Activated T-cell treated with anti-CD3 and anti-CD28 coated beads for 1 hour (primary cell): Measurements from ENCODE around the gene FMN2.

Source experiments
- DNase-seq: peaks from one replicate; pipeline ENCODE4 v3.0.0-alpha.2; 2020; ENCODE audit warnings: low read depth

FMN2 gene

GRCh38 chr1:240491796-240492195, 400.1 kb downstream of the FMN2 start:
- DNase-seq: no peak

- no peak for DNase-seq
Observed at GRCh38 chr1:240492832-240493440, 401.3 kb downstream of the FMN2 start.

GRCh38 chr1:240495601-240496000, 403.9 kb downstream of the FMN2 start:
- no peak for DNase-seq

GRCh38 chr1:240496356-240496755, 404.7 kb downstream of the FMN2 start:
- no peak for DNase-seq

GRCh38 chr1:240496941-240497340, 405.3 kb downstream of the FMN2 start:
- no peak for DNase-seq

- DNase-seq: no peak
Observed at GRCh38 chr1:240497908-240498307, 406.2 kb downstream of the FMN2 start.

- no peak for DNase-seq
Observed at GRCh38 chr1:240498335-240498734, 406.7 kb downstream of the FMN2 start.

GRCh38 chr1:240499012-240499411, 407.3 kb downstream of the FMN2 start:
- DNase-seq: no peak

GRCh38 chr1:240500647-240501046, 409.0 kb downstream of the FMN2 start:
- DNase-seq: no peak

- no peak for DNase-seq
Observed at GRCh38 chr1:240501115-240501514, 409.4 kb downstream of the FMN2 start.

- no peak for DNase-seq
Observed at GRCh38 chr1:240503036-240503435, 411.4 kb downstream of the FMN2 start.

GRCh38 chr1:240503558-240503957, 411.9 kb downstream of the FMN2 start:
- no peak for DNase-seq

GRCh38 chr1:240506176-240506575, 414.5 kb downstream of the FMN2 start:
- no peak for DNase-seq

GRCh38 chr1:240508201-240508600, 416.5 kb downstream of the FMN2 start:
- no peak for DNase-seq

GRCh38 chr1:240508950-240509349, 417.3 kb downstream of the FMN2 start:
- DNase-seq: no peak

GRCh38 chr1:240511789-240512188, 420.1 kb downstream of the FMN2 start:
- no peak for DNase-seq

GRCh38 chr1:240515505-240515904, 423.8 kb downstream of the FMN2 start:
- no peak for DNase-seq

GRCh38 chr1:240516069-240516468, 424.4 kb downstream of the FMN2 start:
- no peak for DNase-seq

GRCh38 chr1:240517891-240518290, 426.2 kb downstream of the FMN2 start:
- DNase-seq: no peak

GRCh38 chr1:240522122-240522822, 430.6 kb downstream of the FMN2 start:
- DNase-seq: no peak

- DNase-seq: no peak
Observed at GRCh38 chr1:240524356-240525069, 432.8 kb downstream of the FMN2 start.
